GM06990 (cell line): ENCODE measurements around the gene MCL1.

Experiments used
- DNase-seq: peaks from one replicate; pipeline ENCODE4 v3.0.0-alpha.2; 2011; ENCODE audit not compliant: insufficient read length; ENCODE audit errors: extremely low read depth
- H3K27me3 ChIP-seq: replicated peaks from 2 replicates; pipeline ENCODE4 v1.6.0; 2011; ENCODE audit warnings: low read length; ENCODE audit not compliant: control insufficient read depth, insufficient read depth
- H3K36me3 ChIP-seq: 2 replicates; pipeline ENCODE4 v1.5.1; 2011; ENCODE audit warnings: low read length; ENCODE audit not compliant: control insufficient read depth, insufficient read depth
- H3K4me3 ChIP-seq: replicated peaks from 2 replicates; pipeline ENCODE4 v1.5.1; 2011; ENCODE audit warnings: low read depth, mild to moderate bottlenecking, control low read depth, low read length
- CTCF ChIP-seq: IDR thresholded peaks from 2 replicates; pipeline ENCODE4 v1.5.1; 2011; ENCODE audit warnings: low read length, control low read depth, mild to moderate bottlenecking, inconsistent platforms; ENCODE audit not compliant: insufficient read depth, poor library complexity, severe bottlenecking

The MCL1 gene

GRCh38 chr1:150528196-150528595 lies 51.2 kb downstream of the MCL1 start:
- H3K4me3 ChIP-seq = no peak overlapping the region
- no peaks in the 10 kb centered on the region for H3K36me3 ChIP-seq
- TF ChIP-seq CTCF = no peak
- no peaks in the 10 kb centered on the region for H3K27me3 ChIP-seq
- DNase-seq = no peak

- no peak for DNase-seq
- H3K27me3 ChIP-seq = no peaks in the 10 kb centered on the region
- no peak for TF ChIP-seq CTCF
- no peaks in the 10 kb centered on the region for H3K36me3 ChIP-seq
- no peak overlapping the region for H3K4me3 ChIP-seq
These were observed 54.1 kb downstream of the MCL1 start for GRCh38 chr1:150525348-150525747.
